ENCODE data around the gene SPO11. TPM values are rescaled to one million over a fixed set of nuclear protein-coding genes. Genes with fewer than 3 reads are reported as not detected.

SPO11 gene
- total RNA-seq, 4 donors from 2014 or later, result not detected

- H3K4me1 ChIP-seq, result no peaks in the 10 kb centered on the region
- H3K9me3 ChIP-seq, result no peaks in the 10 kb centered on the region
- no peak for DNase-seq
- H3K27me3 ChIP-seq, result no peaks in the 10 kb centered on the region
- TF ChIP-seq POLR2A (IDR thresholded peaks at IDR 0.05) (no peak), CTCF (IDR thresholded peaks at IDR 0.05) (no peak)
- no peak overlapping the region for H3K27ac ChIP-seq
- intact Hi-C loops (cut with DNase I; ENCODE audit: low total_unique reads), result loop anchor here (5.0 kb wide), 1 partner anchor 117 kb away; no protein-coding TSS in a partner anchor
- H3K36me3 ChIP-seq, result no peaks in the 10 kb centered on the region
- H3K4me3 ChIP-seq, result no peak overlapping the region
These were observed 50.6 kb downstream of the SPO11 start for GRCh38 chr20:57380081-57380750.

GRCh38 chr20:57381596-57382503, 52.2 kb downstream of the SPO11 start:
- Histone ChIP-seq H3K36me3 (no peaks in the 10 kb centered on the region), H3K27me3 (no peaks in the 10 kb centered on the region), H3K9me3 (no peaks in the 10 kb centered on the region), H3K4me1 (no peaks in the 10 kb centered on the region), H3K4me3 (no peak overlapping the region), H3K27ac (no peak overlapping the region)
- DNase-seq, result peak; percentile 83
- intact Hi-C loops (cut with DNase I; ENCODE audit: low total_unique reads), result loop anchor here (5.0 kb wide), 1 partner anchor 115 kb away; no protein-coding TSS in a partner anchor
- no peak for TF ChIP-seq POLR2A (IDR thresholded peaks at IDR 0.05)
- TF ChIP-seq CTCF (IDR thresholded peaks at IDR 0.05), result peak; percentile 87 to 93 (median 92)

GRCh38 chr20:57382516-57382915, 52.9 kb downstream of the SPO11 start:
- no peak for DNase-seq
- H3K36me3 ChIP-seq, result no peaks in the 10 kb centered on the region
- H3K9me3 ChIP-seq, result no peaks in the 10 kb centered on the region
- H3K27me3 ChIP-seq, result no peaks in the 10 kb centered on the region
- TF ChIP-seq POLR2A (IDR thresholded peaks at IDR 0.05) (no peak), CTCF (IDR thresholded peaks at IDR 0.05) (no peak)
- intact Hi-C loops (cut with DNase I; ENCODE audit: low total_unique reads), result loop anchor here (5.0 kb wide), 1 partner anchor 115 kb away; no protein-coding TSS in a partner anchor
- H3K4me1 ChIP-seq, result no peaks in the 10 kb centered on the region
- H3K27ac ChIP-seq, result no peak overlapping the region
- H3K4me3 ChIP-seq, result no peak overlapping the region

GRCh38 chr20:57383447-57384347, 54.1 kb downstream of the SPO11 start:
- no peak overlapping the region for H3K27ac ChIP-seq
- no peaks in the 10 kb centered on the region for H3K36me3 ChIP-seq
- no peaks in the 10 kb centered on the region for H3K4me1 ChIP-seq
- no peak for TF ChIP-seq CTCF (IDR thresholded peaks at IDR 0.05)
- TF ChIP-seq POLR2A (IDR thresholded peaks at IDR 0.05), result no peak
- no peak overlapping the region for H3K4me3 ChIP-seq
- no peaks in the 10 kb centered on the region for H3K27me3 ChIP-seq
- intact Hi-C loops (cut with DNase I; ENCODE audit: low total_unique reads), result loop anchor here (5.0 kb wide), 1 partner anchor 114 kb away; no protein-coding TSS in a partner anchor
- DNase-seq, result no peak
- H3K9me3 ChIP-seq, result no peaks in the 10 kb centered on the region
